ENCODE data around the gene IFI35.
A peak's percentile ranks its signal among the peaks of the same experiment; 100 is the strongest.

Gene IFI35

DNA sequence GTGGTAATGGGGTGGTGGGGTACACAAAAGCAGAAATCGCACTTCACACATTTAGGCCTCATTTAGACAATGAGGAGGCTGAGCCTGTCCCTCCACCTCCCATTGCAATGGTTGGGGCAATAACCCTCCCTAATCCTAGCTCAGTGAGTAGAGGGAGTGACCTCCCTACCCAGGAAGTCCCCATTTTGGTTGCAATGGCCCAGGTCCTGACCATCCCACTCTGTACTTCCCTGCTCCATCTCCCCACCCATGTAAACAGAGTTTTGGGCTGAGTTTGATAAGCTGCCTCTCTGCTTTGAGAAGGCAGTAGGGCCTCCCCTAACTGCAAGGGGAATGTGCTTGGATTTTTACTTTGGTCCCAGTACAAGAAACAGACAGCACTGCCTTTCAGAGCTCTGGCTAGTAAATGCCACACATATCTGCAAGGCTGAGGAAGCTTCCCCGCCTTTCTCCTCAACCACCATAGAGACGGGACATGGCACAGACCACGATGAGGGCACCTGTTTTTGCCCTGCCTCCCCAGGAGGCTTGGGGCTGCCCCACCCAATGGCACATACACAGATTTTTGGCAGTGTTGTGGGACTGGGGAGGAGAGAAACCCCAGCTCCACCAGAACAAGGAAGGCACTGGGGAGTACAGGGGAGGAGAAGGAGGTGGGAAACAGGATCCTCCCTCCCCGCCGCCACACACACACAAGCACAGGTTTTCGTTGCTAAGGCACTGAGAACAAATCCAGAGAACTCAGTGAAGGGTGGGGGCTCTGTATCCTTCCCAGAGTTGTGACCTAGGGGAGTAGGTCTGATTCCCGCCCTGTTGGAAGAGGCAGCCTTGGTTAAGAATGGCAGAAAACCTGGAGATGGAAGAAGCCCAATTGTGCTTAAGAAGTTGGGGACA lies 8.3 kb downstream of the IFI35 start:
- peaks cover 7% of the 10 kb centered on the region for H3K4me1 ChIP-seq (ENCODE audit: control insufficient read depth, insufficient read depth, low read length, poor library complexity, severe bottlenecking)
- H3K4me3 ChIP-seq (ENCODE audit: insufficient read depth, low read depth, low read length, poor library complexity, severe bottlenecking): no peak overlapping the region
- H3K27me3 ChIP-seq (replicated peaks; ENCODE audit: control insufficient read depth, insufficient read depth, low read length, poor library complexity, severe bottlenecking): no peaks in the 10 kb centered on the region
- no peaks in the 10 kb centered on the region for H3K9me3 ChIP-seq (ENCODE audit: control insufficient read depth, low read length)
- no peak for DNase-seq
- peaks cover 21% of the 10 kb centered on the region for H3K36me3 ChIP-seq (ENCODE audit: control insufficient read depth, insufficient read depth, low read length)
- H3K27ac ChIP-seq (ENCODE audit: insufficient read depth, low read length, poor library complexity, severe bottlenecking): no peak overlapping the region

GRCh38 chr17:43015579-43015978 lies 9.0 kb downstream of the IFI35 start:
- no peaks in the 10 kb centered on the region for H3K9me3 ChIP-seq (ENCODE audit: control insufficient read depth, low read length)
- H3K27me3 ChIP-seq (replicated peaks; ENCODE audit: control insufficient read depth, insufficient read depth, low read length, poor library complexity, severe bottlenecking): no peaks in the 10 kb centered on the region
- DNase-seq: no peak
- no peak overlapping the region for H3K4me3 ChIP-seq (ENCODE audit: insufficient read depth, low read depth, low read length, poor library complexity, severe bottlenecking)
- no peak overlapping the region for H3K27ac ChIP-seq (ENCODE audit: insufficient read depth, low read length, poor library complexity, severe bottlenecking)
- peaks cover 7% of the 10 kb centered on the region for H3K4me1 ChIP-seq (ENCODE audit: control insufficient read depth, insufficient read depth, low read length, poor library complexity, severe bottlenecking)
- peaks cover 21% of the 10 kb centered on the region for H3K36me3 ChIP-seq (ENCODE audit: control insufficient read depth, insufficient read depth, low read length)

GRCh38 chr17:43016216-43016615 lies 9.6 kb downstream of the IFI35 start:
- no peak for DNase-seq
- no peaks in the 10 kb centered on the region for H3K9me3 ChIP-seq (ENCODE audit: control insufficient read depth, low read length)
- no peak overlapping the region for H3K4me3 ChIP-seq (ENCODE audit: insufficient read depth, low read depth, low read length, poor library complexity, severe bottlenecking)
- peaks cover 7% of the 10 kb centered on the region for H3K4me1 ChIP-seq (ENCODE audit: control insufficient read depth, insufficient read depth, low read length, poor library complexity, severe bottlenecking)
- no peak overlapping the region for H3K27ac ChIP-seq (ENCODE audit: insufficient read depth, low read length, poor library complexity, severe bottlenecking)
- H3K27me3 ChIP-seq (replicated peaks; ENCODE audit: control insufficient read depth, insufficient read depth, low read length, poor library complexity, severe bottlenecking): no peaks in the 10 kb centered on the region
- peaks cover 21% of the 10 kb centered on the region for H3K36me3 ChIP-seq (ENCODE audit: control insufficient read depth, insufficient read depth, low read length)

DNA sequence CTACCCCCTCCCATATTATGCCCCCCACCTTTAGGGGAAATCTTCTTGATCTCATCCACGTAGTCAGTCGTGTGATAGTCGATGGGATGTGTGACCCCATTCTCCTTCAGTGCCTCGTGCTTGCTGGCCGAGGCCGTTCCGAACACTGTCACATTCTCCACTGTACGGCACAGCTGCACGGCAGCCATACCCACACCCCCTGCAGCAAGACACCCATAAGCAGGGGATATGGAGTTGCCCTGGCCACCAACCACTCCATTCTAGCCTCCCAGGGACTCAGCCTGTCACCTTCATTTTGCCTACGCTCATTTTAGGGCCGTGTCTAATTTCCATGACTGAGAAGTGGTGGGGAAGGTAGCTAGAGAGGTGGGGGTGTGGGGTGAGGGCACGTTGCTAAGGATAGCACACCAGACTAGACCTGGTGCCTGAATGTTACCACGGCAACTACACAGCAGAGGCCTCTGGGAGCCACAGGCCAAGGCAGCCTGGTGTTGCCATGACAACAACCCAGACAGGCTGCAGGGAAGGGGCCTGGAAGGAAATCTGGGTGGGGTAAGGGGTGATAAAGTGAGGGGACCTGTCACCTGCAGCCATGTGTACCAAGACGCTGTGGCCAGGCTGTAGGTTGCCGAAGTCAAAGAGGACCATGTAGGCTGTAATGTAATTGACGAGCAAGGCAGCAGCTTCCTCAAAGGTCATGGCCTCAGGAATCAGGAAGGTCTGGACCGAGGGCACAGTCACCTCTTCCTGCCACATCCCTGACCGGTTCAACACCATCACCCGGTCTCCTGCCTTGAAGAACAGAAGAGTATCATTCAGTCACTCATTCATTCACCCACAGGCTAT lies 11.6 kb downstream of the IFI35 start:
- H3K27me3 ChIP-seq (replicated peaks; ENCODE audit: control insufficient read depth, insufficient read depth, low read length, poor library complexity, severe bottlenecking): no peaks in the 10 kb centered on the region
- peak overlapping the region; percentile 31 for H3K27ac ChIP-seq (ENCODE audit: insufficient read depth, low read length, poor library complexity, severe bottlenecking)
- no peaks in the 10 kb centered on the region for H3K9me3 ChIP-seq (ENCODE audit: control insufficient read depth, low read length)
- H3K36me3 ChIP-seq (ENCODE audit: control insufficient read depth, insufficient read depth, low read length): peaks cover 14% of the 10 kb centered on the region
- H3K4me1 ChIP-seq (ENCODE audit: control insufficient read depth, insufficient read depth, low read length, poor library complexity, severe bottlenecking): peaks cover 7% of the 10 kb centered on the region
- DNase-seq: peak; percentile 29 to 53 (median 37)
- H3K4me3 ChIP-seq (ENCODE audit: insufficient read depth, low read depth, low read length, poor library complexity, severe bottlenecking): no peak overlapping the region

DNA sequence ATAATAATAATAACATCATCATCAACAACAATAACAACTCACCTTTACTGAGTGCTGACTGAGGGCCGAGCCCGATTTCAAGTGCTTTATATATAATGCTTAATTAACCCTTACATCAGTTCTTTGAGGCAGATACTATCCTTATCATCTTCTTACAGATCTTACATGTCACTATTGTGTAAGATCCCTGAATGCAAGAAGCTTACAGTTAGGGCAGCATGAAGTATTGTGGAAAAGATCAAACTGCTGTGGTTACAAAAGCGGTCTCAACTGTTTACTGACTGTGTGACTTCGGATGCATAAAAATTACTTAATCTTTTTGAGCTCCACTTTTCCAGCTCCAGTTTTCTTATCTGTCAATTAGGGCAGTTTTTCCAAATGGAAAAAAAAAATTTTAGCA lies 12.3 kb downstream of the IFI35 start:
- H3K27me3 ChIP-seq (replicated peaks; ENCODE audit: control insufficient read depth, insufficient read depth, low read length, poor library complexity, severe bottlenecking): no peaks in the 10 kb centered on the region
- DNase-seq: no peak
- H3K27ac ChIP-seq (ENCODE audit: insufficient read depth, low read length, poor library complexity, severe bottlenecking): peak overlapping the region; percentile 15
- peaks cover 9% of the 10 kb centered on the region for H3K4me1 ChIP-seq (ENCODE audit: control insufficient read depth, insufficient read depth, low read length, poor library complexity, severe bottlenecking)
- peaks cover 7% of the 10 kb centered on the region for H3K36me3 ChIP-seq (ENCODE audit: control insufficient read depth, insufficient read depth, low read length)
- no peak overlapping the region for H3K4me3 ChIP-seq (ENCODE audit: insufficient read depth, low read depth, low read length, poor library complexity, severe bottlenecking)
- H3K9me3 ChIP-seq (ENCODE audit: control insufficient read depth, low read length): no peaks in the 10 kb centered on the region

GRCh38 chr17:43019418-43019817 lies 12.8 kb downstream of the IFI35 start:
- peak overlapping the region; percentile 15 for H3K27ac ChIP-seq (ENCODE audit: insufficient read depth, low read length, poor library complexity, severe bottlenecking)
- peaks cover 3% of the 10 kb centered on the region for H3K36me3 ChIP-seq (ENCODE audit: control insufficient read depth, insufficient read depth, low read length)
- no peaks in the 10 kb centered on the region for H3K27me3 ChIP-seq (replicated peaks; ENCODE audit: control insufficient read depth, insufficient read depth, low read length, poor library complexity, severe bottlenecking)
- no peak overlapping the region for H3K4me3 ChIP-seq (ENCODE audit: insufficient read depth, low read depth, low read length, poor library complexity, severe bottlenecking)
- H3K9me3 ChIP-seq (ENCODE audit: control insufficient read depth, low read length): no peaks in the 10 kb centered on the region
- H3K4me1 ChIP-seq (ENCODE audit: control insufficient read depth, insufficient read depth, low read length, poor library complexity, severe bottlenecking): peaks cover 12% of the 10 kb centered on the region
- no peak for DNase-seq

- Histone ChIP-seq H3K9me3 (ENCODE audit: control insufficient read depth, low read length) (no peaks in the 10 kb centered on the region), H3K27me3 (replicated peaks; ENCODE audit: control insufficient read depth, insufficient read depth, low read length, poor library complexity, severe bottlenecking) (no peaks in the 10 kb centered on the region), H3K4me3 (ENCODE audit: insufficient read depth, low read depth, low read length, poor library complexity, severe bottlenecking) (no peak overlapping the region), H3K4me1 (ENCODE audit: control insufficient read depth, insufficient read depth, low read length, poor library complexity, severe bottlenecking) (peaks cover 17% of the 10 kb centered on the region), H3K27ac (ENCODE audit: insufficient read depth, low read length, poor library complexity, severe bottlenecking) (peak overlapping the region; percentile 15), H3K36me3 (ENCODE audit: control insufficient read depth, insufficient read depth, low read length) (no peaks in the 10 kb centered on the region)
- DNase-seq: no peak
Observed at GRCh38 chr17:43020030-43020621, 13.5 kb downstream of the IFI35 start.

GRCh38 chr17:43020789-43021740 lies 14.5 kb downstream of the IFI35 start:
- DNase-seq: peak in 1 of 3 donors; percentile 17
- H3K4me3 ChIP-seq (ENCODE audit: insufficient read depth, low read depth, low read length, poor library complexity, severe bottlenecking): peak overlapping the region; percentile 96
- no peaks in the 10 kb centered on the region for H3K9me3 ChIP-seq (ENCODE audit: control insufficient read depth, low read length)
- H3K27me3 ChIP-seq (replicated peaks; ENCODE audit: control insufficient read depth, insufficient read depth, low read length, poor library complexity, severe bottlenecking): no peaks in the 10 kb centered on the region
- peak overlapping the region; percentile 61 for H3K27ac ChIP-seq (ENCODE audit: insufficient read depth, low read length, poor library complexity, severe bottlenecking)
- no peaks in the 10 kb centered on the region for H3K36me3 ChIP-seq (ENCODE audit: control insufficient read depth, insufficient read depth, low read length)
- peaks cover 17% of the 10 kb centered on the region for H3K4me1 ChIP-seq (ENCODE audit: control insufficient read depth, insufficient read depth, low read length, poor library complexity, severe bottlenecking)

All from effector memory CD4-positive, alpha-beta T cell (primary cell).